ENCODE measurements around the gene FMOD. TPM values are rescaled to one million over a fixed set of nuclear protein-coding genes. Genes with fewer than 3 reads are reported as not detected.

Gene FMOD
- total RNA-seq, 1 donor from 2014 or later = 0.26 TPM

DNA sequence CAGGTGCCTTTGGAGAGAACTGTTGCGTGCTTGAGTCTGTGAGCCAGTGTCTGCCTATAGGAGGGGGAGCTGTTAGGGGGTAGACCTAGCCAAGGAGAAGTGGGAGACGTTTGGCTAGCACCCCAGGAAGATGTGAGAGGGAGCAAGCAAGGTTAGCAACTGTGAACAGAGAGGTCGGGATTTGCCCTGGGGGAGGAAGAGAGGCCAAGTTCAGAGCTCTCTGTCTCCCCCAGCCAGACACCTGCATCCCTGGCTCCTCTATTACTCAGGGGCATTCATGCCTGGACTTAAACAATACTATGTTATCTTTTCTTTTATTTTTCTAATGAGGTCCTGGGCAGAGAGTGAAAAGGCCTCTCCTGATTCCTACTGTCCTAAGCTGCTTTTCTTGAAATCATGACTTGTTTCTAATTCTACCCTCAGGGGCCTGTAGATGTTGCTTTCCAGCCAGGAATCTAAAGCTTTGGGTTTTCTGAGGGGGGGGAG lies 43.2 kb downstream of the FMOD start:
- DNase-seq (ENCODE audit: low read depth) (no peak), FAIRE-seq (no peak)
- Histone ChIP-seq H3K36me3 (ENCODE audit: control insufficient read depth, insufficient read depth, low read length) (peaks cover 14% of the 10 kb centered on the region), H3K27me3 (ENCODE audit: control insufficient read depth, insufficient read depth, low read length) (no peaks in the 10 kb centered on the region), H3K4me3 (ENCODE audit: low read depth, low read length) (peak overlapping the region; percentile 81)
- TF ChIP-seq, protein P1, sequence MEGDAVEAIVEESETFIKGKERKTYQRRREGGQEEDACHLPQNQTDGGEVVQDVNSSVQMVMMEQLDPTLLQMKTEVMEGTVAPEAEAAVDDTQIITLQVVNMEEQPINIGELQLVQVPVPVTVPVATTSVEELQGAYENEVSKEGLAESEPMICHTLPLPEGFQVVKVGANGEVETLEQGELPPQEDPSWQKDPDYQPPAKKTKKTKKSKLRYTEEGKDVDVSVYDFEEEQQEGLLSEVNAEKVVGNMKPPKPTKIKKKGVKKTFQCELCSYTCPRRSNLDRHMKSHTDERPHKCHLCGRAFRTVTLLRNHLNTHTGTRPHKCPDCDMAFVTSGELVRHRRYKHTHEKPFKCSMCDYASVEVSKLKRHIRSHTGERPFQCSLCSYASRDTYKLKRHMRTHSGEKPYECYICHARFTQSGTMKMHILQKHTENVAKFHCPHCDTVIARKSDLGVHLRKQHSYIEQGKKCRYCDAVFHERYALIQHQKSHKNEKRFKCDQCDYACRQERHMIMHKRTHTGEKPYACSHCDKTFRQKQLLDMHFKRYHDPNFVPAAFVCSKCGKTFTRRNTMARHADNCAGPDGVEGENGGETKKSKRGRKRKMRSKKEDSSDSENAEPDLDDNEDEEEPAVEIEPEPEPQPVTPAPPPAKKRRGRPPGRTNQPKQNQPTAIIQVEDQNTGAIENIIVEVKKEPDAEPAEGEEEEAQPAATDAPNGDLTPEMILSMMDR (IDR thresholded peaks at IDR 0.05; ENCODE audit: insufficient read depth, low read length, severe bottlenecking) = no peak

DNA sequence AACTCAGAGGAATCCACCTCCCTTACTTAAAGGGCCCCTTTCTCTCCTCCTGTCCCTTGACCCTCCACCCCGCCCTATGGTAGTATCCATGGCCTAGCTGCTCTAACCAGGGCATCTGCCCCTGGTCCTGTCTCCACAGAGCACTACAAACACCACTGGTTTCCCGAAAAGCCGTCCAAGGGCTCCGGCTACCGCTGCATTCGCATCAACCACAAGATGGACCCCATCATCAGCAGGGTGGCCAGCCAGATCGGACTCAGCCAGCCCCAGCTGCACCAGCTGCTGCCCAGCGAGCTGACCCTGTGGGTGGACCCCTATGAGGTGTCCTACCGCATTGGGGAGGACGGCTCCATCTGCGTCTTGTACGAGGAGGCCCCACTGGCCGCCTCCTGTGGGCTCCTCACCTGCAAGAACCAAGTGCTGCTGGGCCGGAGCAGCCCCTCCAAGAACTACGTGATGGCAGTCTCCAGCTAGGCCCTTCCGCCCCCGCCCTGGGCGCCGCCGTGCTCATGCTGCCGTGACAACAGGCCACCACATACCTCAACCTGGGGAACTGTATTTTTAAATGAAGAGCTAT lies 43.9 kb downstream of the FMOD start:
- DNase-seq (ENCODE audit: low read depth) = no peak
- H3K36me3 ChIP-seq (ENCODE audit: control insufficient read depth, insufficient read depth, low read length) = peaks cover 14% of the 10 kb centered on the region
- peak overlapping the region; percentile 81 for H3K4me3 ChIP-seq (ENCODE audit: low read depth, low read length)
- H3K27me3 ChIP-seq (ENCODE audit: control insufficient read depth, insufficient read depth, low read length) = no peaks in the 10 kb centered on the region
- TF ChIP-seq, protein P1 (IDR thresholded peaks at IDR 0.05; ENCODE audit: insufficient read depth, low read length, severe bottlenecking) = no peak
- no peak for FAIRE-seq

- FAIRE-seq = no peak
- peak; percentile 93 for DNase-seq (ENCODE audit: low read depth)
- Histone ChIP-seq H3K4me3 (ENCODE audit: low read depth, low read length) (peak overlapping the region; percentile 81), H3K27me3 (ENCODE audit: control insufficient read depth, insufficient read depth, low read length) (no peaks in the 10 kb centered on the region), H3K36me3 (ENCODE audit: control insufficient read depth, insufficient read depth, low read length) (peaks cover 14% of the 10 kb centered on the region)
- TF ChIP-seq, protein P1 (IDR thresholded peaks at IDR 0.05; ENCODE audit: insufficient read depth, low read length, severe bottlenecking) = peak; percentile 39
Observed at GRCh38 chr1:203306089-203306964, 44.6 kb downstream of the FMOD start.

- TF ChIP-seq, protein P1 (IDR thresholded peaks at IDR 0.05; ENCODE audit: insufficient read depth, low read length, severe bottlenecking) = no peak
- no peak for FAIRE-seq
- no peak for DNase-seq (ENCODE audit: low read depth)
- Histone ChIP-seq H3K36me3 (ENCODE audit: control insufficient read depth, insufficient read depth, low read length) (peaks cover 14% of the 10 kb centered on the region), H3K4me3 (ENCODE audit: low read depth, low read length) (peak overlapping the region; percentile 81), H3K27me3 (ENCODE audit: control insufficient read depth, insufficient read depth, low read length) (no peaks in the 10 kb centered on the region)
Observed at GRCh38 chr1:203305809-203306088, 45.2 kb downstream of the FMOD start.

DNA sequence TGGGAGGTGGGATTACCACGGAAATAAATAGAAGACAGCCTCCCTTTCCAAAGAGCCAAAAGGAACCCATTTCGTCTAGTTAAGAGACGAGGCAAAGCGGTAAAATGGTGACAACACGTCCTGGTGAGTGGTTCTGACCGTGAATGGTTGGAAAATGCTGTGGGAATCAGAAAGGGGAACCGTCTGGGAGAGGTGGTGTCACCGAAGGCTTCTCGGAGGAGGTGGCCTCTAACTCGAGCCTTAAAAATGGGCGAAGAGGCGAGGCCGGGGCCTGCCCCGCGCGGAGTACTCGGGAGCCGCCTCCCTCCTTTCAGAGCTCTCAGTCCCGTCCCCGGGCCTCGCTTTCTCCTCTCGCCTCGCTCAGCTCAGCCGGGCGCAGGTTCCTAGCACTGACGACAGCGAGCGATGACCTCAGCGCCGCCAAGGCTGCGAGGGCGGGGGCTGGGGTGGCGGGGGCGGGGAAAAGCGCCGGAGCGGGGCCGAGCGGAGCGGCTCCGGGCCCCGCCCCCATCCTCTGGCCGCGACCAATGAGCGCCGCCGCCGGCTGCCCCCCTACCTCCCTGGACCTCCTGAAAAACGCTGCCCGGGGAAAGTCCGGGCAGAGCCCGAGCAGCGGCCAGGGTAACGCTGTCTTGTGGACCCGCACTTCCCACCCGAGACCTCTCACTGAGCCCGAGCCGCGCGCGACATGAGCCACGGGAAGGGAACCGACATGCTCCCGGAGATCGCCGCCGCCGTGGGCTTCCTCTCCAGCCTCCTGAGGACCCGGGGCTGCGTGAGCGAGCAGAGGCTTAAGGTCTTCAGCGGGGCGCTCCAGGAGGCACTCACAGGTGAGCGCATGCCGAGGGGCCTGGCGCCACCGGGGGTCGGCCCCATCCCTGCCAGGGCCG lies 45.8 kb downstream of the FMOD start, which contains the start of gene BTG2:
Gene BTG2, plus strand, starts transcription at position 601 of the 890 bp plus-strand sequence. Its CDS starts 88 bp downstream, at position 689.
- no peaks in the 10 kb centered on the region for H3K27me3 ChIP-seq (ENCODE audit: control insufficient read depth, insufficient read depth, low read length)
- FAIRE-seq (no peak), DNase-seq (ENCODE audit: low read depth) (peak; percentile 80)
- H3K4me3 ChIP-seq (ENCODE audit: low read depth, low read length) = peak within 1 kb of the TSS; percentile 81
- TF ChIP-seq, protein P1 (IDR thresholded peaks at IDR 0.05; ENCODE audit: insufficient read depth, low read length, severe bottlenecking) = no peak
- H3K36me3 ChIP-seq (ENCODE audit: control insufficient read depth, insufficient read depth, low read length) = peaks cover 14% of the 10 kb centered on the region

All from bronchial epithelial cell (primary cell).